K562 (cell line): Measurements from ENCODE around the gene SRC. TPM values are rescaled to one million over a fixed set of nuclear protein-coding genes. Genes with fewer than 3 reads are reported as not detected.

Experiments
- ATF1 ChIP-seq, 2 experiments: fragments of 450-650 bp in 1 of 2; IDR thresholded peaks; 2 replicates each; pipeline ENCODE4 v1.6.1; 2016; ENCODE audit warnings: missing compliant biosample characterization in 1 of 2, missing genetic modification characterization in 1 of 2
- BDP1 ChIP-seq: IDR thresholded peaks from 3 replicates; pipeline ENCODE4 v1.6.1; 2011; ENCODE audit not compliant: insufficient read length, insufficient read depth
- CHD1 ChIP-seq: fragments of 200-600 bp; sonication (generic); IDR thresholded peaks from one replicate; pipeline ENCODE4 v1.6.1; 2012; ENCODE audit warnings: mild to moderate bottlenecking, moderate library complexity, low read length, inconsistent platforms
- GATAD2B ChIP-seq: fragments of 450-650 bp; IDR thresholded peaks from 2 replicates; pipeline ENCODE4 v1.6.1; 2017; ENCODE audit warnings: mild to moderate bottlenecking, borderline replicate concordance
- HLTF ChIP-seq: fragments of 450-650 bp; IDR thresholded peaks from 2 replicates; pipeline ENCODE4 v1.6.1; 2016
- JUNB ChIP-seq: fragments of 450-650 bp; formaldehyde crosslinking; conservative IDR thresholded peaks from 2 replicates; pipeline ENCODE4 v1.4.0; 2020; ENCODE audit warnings: mild to moderate bottlenecking
- KDM2B ChIP-seq: fragments of 250-450 bp; sonication (Bioruptor Pico); IDR thresholded peaks from 2 replicates; pipeline ENCODE4 v1.8.0; 2021; ENCODE audit warnings: mild to moderate bottlenecking, moderate library complexity
- MBD2 ChIP-seq: sonication (generic); IDR thresholded peaks from 2 replicates; pipeline ENCODE4 v1.6.1; 2016; ENCODE audit warnings: low read depth, borderline replicate concordance
- PYGO2 ChIP-seq: fragments of 450-650 bp; IDR thresholded peaks from 2 replicates; pipeline ENCODE4 v1.6.1; 2016; ENCODE audit warnings: mild to moderate bottlenecking, missing genetic modification characterization, moderate library complexity, missing compliant biosample characterization
- RNF2 ChIP-seq: sonication (generic); IDR thresholded peaks from 2 replicates; pipeline ENCODE4 v1.6.1; 2016
- SIN3A ChIP-seq, 2 experiments: fragments of 150-350 bp in 1 of 2; IDR thresholded peaks; 2 replicates each; pipeline ENCODE4 v1.6.1; 2011 to 2016; ENCODE audit warnings: borderline replicate concordance in 2 of 2, low read depth in 2 of 2, low read length in 2 of 2, mild to moderate bottlenecking in 2 of 2, moderate library complexity in 2 of 2; ENCODE audit not compliant: control insufficient read depth in 1 of 2
- ZEB2 ChIP-seq: fragments of 450-650 bp; IDR thresholded peaks from 2 replicates; pipeline ENCODE4 v1.6.1; 2016
- ZFPM2 ChIP-seq: fragments of 250-450 bp; sonication (Bioruptor Pico); IDR thresholded peaks from 2 replicates; pipeline ENCODE4 v1.5.1; 2022; ENCODE audit warnings: mild to moderate bottlenecking
- ZNF124 ChIP-seq: sonication (generic); formaldehyde crosslinking; IDR thresholded peaks from 2 replicates; pipeline ENCODE4 v1.8.1; 2022; ENCODE audit warnings: missing genetic modification reagents
- ZNF77 ChIP-seq: fragments of 250-450 bp; sonication (Bioruptor Pico); IDR thresholded peaks from 2 replicates; pipeline ENCODE4 v1.5.0; 2020
- polyA plus RNA-seq, 8 experiments: library from polyadenylated mRNA; depleted of rRNA in 4 of 8; stranded (reverse) in 5 of 8; unstranded in 3 of 8; fragments of >200 nt; fragmentation: Nextera tagmentation in 2 of 8; fragmentation: Illumina TruSeq in 1 of 8; extraction: Ambion mirVana in 2 of 8; extraction: Trizol in 1 of 8; gene quantifications; 2 replicates each; pipeline versions ENCODE4 v1.2.1 to v1.2.3, GENCODE V29; 2011 to 2014; ENCODE audit warnings: inconsistent platforms in 1 of 8, missing spikeins in 1 of 8
- total RNA-seq, 7 experiments: library from RNA; depleted of rRNA in 6 of 7; stranded (reverse); fragments of >200 nt in 6 of 7; fragmentation: Illumina TruSeq in 2 of 7; extraction: Trizol in 2 of 7; gene quantifications; 2 replicates each; pipeline versions ENCODE4 v1.2.1 to v1.2.3, GENCODE V29; 2011 to 2021; ENCODE audit warnings: low replicate concordance in 1 of 7
- TF ChIP-seq, protein P1 (sequence below): fragments of 450-650 bp; IDR thresholded peaks from 2 replicates; pipeline ENCODE4 v1.6.1; 2016; ENCODE audit warnings: mild to moderate bottlenecking, moderate library complexity
- TF ChIP-seq, protein P2 (sequence below): fragments of 150-350 bp; conservative IDR thresholded peaks from 2 replicates; pipeline ENCODE4 v1.6.1; 2014; ENCODE audit warnings: low read length

SRC gene
- total and polyA plus RNA-seq, 9 of the 15 experiments (the other 6 are each of a cell fraction or from before 2014, with no cell fraction given), result 0.06 to 8.5 (median 3.1) TPM

DNA sequence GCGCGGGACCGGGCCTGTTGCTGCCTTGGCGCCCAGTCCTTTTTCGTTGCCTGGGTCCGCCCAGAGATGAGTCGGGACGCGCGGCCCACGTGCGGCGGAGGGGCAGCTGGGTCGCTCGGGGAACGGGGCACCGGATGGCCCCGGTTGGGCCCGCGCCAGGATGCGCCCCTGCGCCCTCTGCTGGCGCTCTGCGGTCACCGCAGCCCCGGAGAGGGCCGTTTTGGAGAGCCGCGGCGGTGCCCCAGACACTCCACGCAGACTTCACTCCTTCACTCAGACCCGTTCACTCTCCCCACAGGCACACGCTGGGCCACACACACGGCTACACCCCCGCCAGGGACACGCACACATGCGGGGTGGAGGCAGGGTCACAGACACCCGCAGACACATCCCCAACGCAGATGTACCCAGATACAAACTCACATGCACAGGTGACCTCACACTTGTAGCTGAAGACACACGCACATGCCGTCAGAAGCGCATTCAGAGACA is 38.8 kb downstream of the SRC start (continued):
- TF ChIP-seq ZNF77 (CRISPR knock-in tag) (no peak), ZNF124 (CRISPR knock-in tag) (no peak), BDP1 (no peak), SIN3A (IDR thresholded peaks at IDR 0.05; ENCODE audit: borderline replicate concordance in 2 of 2, control insufficient read depth in 1 of 2, low read depth in 2 of 2, low read length in 2 of 2) (peak in 1 of 2 experiments; percentile 56; a peak in 1 of 4 replicates), JUNB (no peak), CHD1 (no peak), RNF2 (peak; percentile 54; the same call in 1 of the 2 replicates), KDM2B (0 out of 2 replicates have a peak, but pooled peaks have one; percentile 40), HLTF (no peak), GATAD2B (peak; percentile 18; the same call in 1 of the 2 replicates), ZFPM2 (CRISPR knock-in tag) (no peak), PYGO2 (tag) (no peak), ATF1 (CRISPR knock-in tag; IDR thresholded peaks at IDR 0.05) (no peak), ATF1 (tag; IDR thresholded peaks at IDR 0.05) (0 out of 2 replicates have a peak, but pooled peaks have one; percentile 17), MBD2 (no peak), ZEB2 (no peak)
- TF ChIP-seq, protein P1, sequence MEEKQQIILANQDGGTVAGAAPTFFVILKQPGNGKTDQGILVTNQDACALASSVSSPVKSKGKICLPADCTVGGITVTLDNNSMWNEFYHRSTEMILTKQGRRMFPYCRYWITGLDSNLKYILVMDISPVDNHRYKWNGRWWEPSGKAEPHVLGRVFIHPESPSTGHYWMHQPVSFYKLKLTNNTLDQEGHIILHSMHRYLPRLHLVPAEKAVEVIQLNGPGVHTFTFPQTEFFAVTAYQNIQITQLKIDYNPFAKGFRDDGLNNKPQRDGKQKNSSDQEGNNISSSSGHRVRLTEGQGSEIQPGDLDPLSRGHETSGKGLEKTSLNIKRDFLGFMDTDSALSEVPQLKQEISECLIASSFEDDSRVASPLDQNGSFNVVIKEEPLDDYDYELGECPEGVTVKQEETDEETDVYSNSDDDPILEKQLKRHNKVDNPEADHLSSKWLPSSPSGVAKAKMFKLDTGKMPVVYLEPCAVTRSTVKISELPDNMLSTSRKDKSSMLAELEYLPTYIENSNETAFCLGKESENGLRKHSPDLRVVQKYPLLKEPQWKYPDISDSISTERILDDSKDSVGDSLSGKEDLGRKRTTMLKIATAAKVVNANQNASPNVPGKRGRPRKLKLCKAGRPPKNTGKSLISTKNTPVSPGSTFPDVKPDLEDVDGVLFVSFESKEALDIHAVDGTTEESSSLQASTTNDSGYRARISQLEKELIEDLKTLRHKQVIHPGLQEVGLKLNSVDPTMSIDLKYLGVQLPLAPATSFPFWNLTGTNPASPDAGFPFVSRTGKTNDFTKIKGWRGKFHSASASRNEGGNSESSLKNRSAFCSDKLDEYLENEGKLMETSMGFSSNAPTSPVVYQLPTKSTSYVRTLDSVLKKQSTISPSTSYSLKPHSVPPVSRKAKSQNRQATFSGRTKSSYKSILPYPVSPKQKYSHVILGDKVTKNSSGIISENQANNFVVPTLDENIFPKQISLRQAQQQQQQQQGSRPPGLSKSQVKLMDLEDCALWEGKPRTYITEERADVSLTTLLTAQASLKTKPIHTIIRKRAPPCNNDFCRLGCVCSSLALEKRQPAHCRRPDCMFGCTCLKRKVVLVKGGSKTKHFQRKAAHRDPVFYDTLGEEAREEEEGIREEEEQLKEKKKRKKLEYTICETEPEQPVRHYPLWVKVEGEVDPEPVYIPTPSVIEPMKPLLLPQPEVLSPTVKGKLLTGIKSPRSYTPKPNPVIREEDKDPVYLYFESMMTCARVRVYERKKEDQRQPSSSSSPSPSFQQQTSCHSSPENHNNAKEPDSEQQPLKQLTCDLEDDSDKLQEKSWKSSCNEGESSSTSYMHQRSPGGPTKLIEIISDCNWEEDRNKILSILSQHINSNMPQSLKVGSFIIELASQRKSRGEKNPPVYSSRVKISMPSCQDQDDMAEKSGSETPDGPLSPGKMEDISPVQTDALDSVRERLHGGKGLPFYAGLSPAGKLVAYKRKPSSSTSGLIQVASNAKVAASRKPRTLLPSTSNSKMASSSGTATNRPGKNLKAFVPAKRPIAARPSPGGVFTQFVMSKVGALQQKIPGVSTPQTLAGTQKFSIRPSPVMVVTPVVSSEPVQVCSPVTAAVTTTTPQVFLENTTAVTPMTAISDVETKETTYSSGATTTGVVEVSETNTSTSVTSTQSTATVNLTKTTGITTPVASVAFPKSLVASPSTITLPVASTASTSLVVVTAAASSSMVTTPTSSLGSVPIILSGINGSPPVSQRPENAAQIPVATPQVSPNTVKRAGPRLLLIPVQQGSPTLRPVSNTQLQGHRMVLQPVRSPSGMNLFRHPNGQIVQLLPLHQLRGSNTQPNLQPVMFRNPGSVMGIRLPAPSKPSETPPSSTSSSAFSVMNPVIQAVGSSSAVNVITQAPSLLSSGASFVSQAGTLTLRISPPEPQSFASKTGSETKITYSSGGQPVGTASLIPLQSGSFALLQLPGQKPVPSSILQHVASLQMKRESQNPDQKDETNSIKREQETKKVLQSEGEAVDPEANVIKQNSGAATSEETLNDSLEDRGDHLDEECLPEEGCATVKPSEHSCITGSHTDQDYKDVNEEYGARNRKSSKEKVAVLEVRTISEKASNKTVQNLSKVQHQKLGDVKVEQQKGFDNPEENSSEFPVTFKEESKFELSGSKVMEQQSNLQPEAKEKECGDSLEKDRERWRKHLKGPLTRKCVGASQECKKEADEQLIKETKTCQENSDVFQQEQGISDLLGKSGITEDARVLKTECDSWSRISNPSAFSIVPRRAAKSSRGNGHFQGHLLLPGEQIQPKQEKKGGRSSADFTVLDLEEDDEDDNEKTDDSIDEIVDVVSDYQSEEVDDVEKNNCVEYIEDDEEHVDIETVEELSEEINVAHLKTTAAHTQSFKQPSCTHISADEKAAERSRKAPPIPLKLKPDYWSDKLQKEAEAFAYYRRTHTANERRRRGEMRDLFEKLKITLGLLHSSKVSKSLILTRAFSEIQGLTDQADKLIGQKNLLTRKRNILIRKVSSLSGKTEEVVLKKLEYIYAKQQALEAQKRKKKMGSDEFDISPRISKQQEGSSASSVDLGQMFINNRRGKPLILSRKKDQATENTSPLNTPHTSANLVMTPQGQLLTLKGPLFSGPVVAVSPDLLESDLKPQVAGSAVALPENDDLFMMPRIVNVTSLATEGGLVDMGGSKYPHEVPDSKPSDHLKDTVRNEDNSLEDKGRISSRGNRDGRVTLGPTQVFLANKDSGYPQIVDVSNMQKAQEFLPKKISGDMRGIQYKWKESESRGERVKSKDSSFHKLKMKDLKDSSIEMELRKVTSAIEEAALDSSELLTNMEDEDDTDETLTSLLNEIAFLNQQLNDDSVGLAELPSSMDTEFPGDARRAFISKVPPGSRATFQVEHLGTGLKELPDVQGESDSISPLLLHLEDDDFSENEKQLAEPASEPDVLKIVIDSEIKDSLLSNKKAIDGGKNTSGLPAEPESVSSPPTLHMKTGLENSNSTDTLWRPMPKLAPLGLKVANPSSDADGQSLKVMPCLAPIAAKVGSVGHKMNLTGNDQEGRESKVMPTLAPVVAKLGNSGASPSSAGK, result peak; percentile 57
- TF ChIP-seq, protein P2, sequence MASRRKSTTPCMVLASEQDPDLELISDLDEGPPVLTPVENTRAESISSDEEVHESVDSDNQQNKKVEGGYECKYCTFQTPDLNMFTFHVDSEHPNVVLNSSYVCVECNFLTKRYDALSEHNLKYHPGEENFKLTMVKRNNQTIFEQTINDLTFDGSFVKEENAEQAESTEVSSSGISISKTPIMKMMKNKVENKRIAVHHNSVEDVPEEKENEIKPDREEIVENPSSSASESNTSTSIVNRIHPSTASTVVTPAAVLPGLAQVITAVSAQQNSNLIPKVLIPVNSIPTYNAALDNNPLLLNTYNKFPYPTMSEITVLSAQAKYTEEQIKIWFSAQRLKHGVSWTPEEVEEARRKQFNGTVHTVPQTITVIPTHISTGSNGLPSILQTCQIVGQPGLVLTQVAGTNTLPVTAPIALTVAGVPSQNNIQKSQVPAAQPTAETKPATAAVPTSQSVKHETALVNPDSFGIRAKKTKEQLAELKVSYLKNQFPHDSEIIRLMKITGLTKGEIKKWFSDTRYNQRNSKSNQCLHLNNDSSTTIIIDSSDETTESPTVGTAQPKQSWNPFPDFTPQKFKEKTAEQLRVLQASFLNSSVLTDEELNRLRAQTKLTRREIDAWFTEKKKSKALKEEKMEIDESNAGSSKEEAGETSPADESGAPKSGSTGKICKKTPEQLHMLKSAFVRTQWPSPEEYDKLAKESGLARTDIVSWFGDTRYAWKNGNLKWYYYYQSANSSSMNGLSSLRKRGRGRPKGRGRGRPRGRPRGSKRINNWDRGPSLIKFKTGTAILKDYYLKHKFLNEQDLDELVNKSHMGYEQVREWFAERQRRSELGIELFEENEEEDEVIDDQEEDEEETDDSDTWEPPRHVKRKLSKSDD, result no peak
